Tibial artery (tissue), 4 donors: ENCODE results near the gene GOLGA6L26.
"Not testable (repeated sequence)": the region's sequence is repeated elsewhere in the genome, so short reads cannot be mapped to it uniquely, and the experiment has no call there.

Experiments
- DNase-seq, 2 donors: peaks; one replicate each; pipeline ENCODE4 v3.0.0-alpha.2; 2019
- H3K27ac ChIP-seq, 2 donors: fragments of 200-600 bp; sonication (generic) in 1 of 2; 1 replicate in 1 of 2; 2 replicates in 1 of 2; pipeline ENCODE4 v1.5.1; 2018 to 2019; ENCODE audit warnings: mild to moderate bottlenecking in 1 of 2
- H3K27me3 ChIP-seq, 2 donors: fragments of 200-600 bp; sonication (generic) in 1 of 2; one replicate each; pipeline versions ENCODE4 v1.5.1 to v1.6.0; 2016 to 2019
- H3K36me3 ChIP-seq, 3 donors: fragments of 200-600 bp; sonication (generic) in 2 of 3; one replicate each; pipeline ENCODE4 v1.5.1; 2016 to 2019; ENCODE audit warnings: mild to moderate bottlenecking in 2 of 3
- H3K4me1 ChIP-seq, 4 donors: fragments of 200-600 bp; sonication (generic) in 2 of 4; 1 replicate in 3 of 4; 2 replicates in 1 of 4; pipeline ENCODE4 v1.5.1; 2016 to 2019
- H3K4me3 ChIP-seq, 2 donors: fragments of 200-600 bp; sonication (generic) in 1 of 2; 1 replicate in 1 of 2; 2 replicates in 1 of 2; pipeline ENCODE4 v1.5.1; 2018 to 2019; ENCODE audit warnings: mild to moderate bottlenecking in 2 of 2
- H3K9me3 ChIP-seq, 3 donors: fragments of 200-600 bp; sonication (generic) in 1 of 3; one replicate each; pipeline ENCODE4 v1.5.1; 2016 to 2019
- intact Hi-C: fragments of 100-400 bp; cut with DNase I; formaldehyde crosslinking; loops from one replicate; pipeline ENCODE4 v1.15.0; 2023; ENCODE audit warnings: low total_unique reads
- TF ChIP-seq, protein P1 (sequence below), 2 experiments: fragments of 200-600 bp in 1 of 2; fragments of 450-650 bp in 1 of 2; IDR thresholded peaks; one replicate each; pipeline ENCODE4 v1.5.1; 2017 to 2019; ENCODE audit warnings: antibody characterized with exemption in 2 of 2, mild to moderate bottlenecking in 1 of 2, moderate library complexity in 1 of 2

GOLGA6L26 gene, protein sequence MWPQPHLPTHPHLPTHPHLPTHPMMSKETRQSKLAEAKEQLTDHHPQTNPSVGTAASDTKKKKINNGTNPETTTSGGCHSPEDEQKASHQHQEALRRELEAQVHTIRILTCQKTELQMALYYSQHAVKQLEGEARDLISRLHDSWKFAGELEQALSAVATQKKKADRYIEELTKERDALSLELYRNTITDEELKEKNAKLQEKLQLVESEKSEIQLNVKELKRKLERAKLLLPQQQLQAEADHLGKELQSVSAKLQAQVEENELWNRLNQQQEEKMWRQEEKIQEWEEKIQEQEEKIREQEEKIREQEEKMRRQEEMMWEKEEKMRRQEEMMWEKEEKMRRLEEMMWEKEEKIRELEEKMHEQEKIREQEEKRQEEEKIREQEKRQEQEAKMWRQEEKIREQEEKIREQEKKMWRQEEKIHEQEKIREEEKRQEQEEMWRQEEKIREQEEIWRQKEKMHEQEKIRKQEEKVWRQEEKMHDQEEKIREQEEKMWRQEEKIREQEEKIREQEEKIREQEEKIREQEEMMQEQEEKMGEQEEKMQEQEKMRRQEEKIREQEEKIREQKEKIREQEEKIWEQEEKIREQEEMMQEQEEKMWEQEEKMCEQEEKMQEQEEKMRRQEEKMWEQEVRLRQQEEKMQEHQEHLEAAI

DNA sequence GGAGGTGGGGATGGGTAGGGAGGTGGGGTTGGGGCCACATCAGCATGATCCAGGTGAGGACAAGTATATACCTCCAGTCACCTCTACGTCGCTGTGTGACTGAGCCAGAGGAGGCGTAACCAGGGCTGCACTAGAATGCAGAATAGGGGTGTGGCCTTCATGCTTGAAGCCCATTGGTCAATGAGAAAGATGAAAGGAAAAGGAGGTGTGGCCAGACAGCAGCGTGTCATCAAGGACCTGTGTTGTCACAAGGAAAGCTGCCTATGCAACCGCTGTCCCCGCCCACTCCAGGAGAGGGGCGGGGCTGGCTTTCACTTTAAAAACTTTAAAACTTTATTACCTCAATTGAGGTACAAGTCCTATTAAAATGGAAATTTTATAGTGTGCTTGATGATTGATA lies at the start of gene GOLGA6L26:
TSS of gene GOLGA6L26 (minus strand) at position 101 of the 400 bp plus-strand sequence. CDS start at position 40, 61 bp downstream.
- H3K4me3 ChIP-seq, H3K27me3 ChIP-seq, H3K9me3 ChIP-seq, H3K4me1 ChIP-seq, H3K36me3 ChIP-seq, intact Hi-C loops, DNase-seq, H3K27ac ChIP-seq: not testable (repeated sequence)

DNA sequence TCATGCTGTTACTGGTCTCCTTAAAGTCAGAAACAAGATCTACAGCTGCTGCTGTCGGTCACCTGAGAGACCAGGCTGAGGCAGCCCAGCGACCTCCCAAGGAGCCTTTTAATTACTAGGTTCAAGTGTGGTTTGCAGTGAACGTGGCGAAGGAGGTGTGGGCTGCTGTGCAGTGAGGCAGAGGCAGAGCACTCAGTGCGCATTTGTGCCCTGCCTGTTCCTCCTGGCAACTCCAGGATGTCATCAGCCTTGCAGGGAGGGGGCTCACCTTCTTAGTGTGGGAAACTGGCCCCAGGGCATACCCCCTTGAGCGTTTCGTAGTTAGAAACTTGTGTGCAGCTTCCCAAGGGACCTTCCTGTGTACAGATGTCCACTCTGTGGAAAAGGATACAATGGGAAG lies 47.2 kb upstream of the GOLGA6L26 start:
- intact Hi-C loops, H3K27ac ChIP-seq, DNase-seq, H3K36me3 ChIP-seq, H3K4me1 ChIP-seq, H3K27me3 ChIP-seq, H3K4me3 ChIP-seq, H3K9me3 ChIP-seq: not testable (repeated sequence)

DNA sequence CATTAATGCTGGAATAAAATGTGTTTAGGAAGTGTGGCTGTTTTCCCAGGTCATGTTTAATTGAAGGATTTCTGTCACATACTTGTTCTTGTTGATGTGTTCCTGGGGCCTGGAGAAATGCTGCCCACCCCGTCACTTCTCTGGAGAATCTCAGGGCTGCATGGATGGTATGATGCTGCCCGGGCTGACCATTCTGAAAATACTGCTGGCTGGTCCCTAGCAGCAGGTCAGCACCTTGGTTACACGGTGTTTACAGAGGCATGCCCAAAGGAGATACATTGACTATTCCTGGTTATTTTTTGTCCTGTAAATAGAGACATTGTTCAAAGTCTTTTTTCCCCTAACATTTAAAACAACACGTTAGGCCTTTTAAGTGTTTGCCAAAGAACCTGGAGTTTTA lies 46.7 kb upstream of the GOLGA6L26 start:
- H3K9me3 ChIP-seq, DNase-seq, H3K27me3 ChIP-seq, H3K4me1 ChIP-seq, H3K4me3 ChIP-seq, intact Hi-C loops, H3K27ac ChIP-seq, H3K36me3 ChIP-seq: not testable (repeated sequence)

DNA sequence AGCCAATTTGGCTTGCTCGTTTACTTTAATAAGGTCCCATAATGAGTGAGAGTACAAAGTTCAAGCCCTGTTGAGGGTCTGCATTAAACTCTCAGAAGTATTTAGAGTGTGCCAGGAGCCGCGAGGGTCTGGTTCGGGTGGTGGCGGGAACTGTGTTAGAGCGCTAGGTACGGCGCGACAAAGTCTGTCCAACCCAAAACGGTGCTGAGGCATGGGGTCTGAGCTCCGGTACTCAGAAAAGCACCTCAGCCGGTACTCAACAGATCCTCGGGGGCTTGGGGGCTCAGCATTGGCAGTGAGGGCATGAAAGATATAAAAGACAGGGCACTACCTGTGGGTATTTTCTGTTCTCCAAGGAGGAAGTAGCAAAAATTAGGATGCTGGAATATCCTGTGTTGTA lies 45.0 kb upstream of the GOLGA6L26 start:
- H3K9me3 ChIP-seq, H3K4me1 ChIP-seq, intact Hi-C loops, DNase-seq, H3K27ac ChIP-seq, H3K4me3 ChIP-seq, H3K27me3 ChIP-seq, H3K36me3 ChIP-seq: not testable (repeated sequence)

DNA sequence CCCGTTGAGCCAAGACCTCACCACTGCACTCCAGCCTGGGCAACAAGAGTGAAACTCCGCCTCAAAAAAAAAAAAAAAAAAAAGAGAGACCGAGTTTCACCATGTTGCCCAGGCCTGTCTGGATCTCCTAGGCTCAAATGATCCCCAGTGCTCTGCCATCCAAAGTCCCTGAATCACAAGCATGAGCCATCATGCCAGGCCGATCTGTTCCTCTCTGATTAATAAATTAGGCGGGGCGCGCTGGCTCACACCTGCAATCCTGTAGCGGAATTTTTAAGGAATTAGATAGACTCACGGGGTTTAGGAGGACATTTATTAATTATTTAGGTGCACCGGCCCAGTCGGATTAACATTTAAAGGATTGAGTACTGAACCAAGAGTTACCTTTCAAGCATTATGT lies 40.2 kb upstream of the GOLGA6L26 start:
- H3K9me3 ChIP-seq, H3K36me3 ChIP-seq, H3K4me3 ChIP-seq, DNase-seq, intact Hi-C loops, H3K27me3 ChIP-seq, H3K27ac ChIP-seq: not testable (repeated sequence)
- H3K4me1 ChIP-seq, result peaks cover 0 to 34% (median 8%) of the 10 kb centered on the region in 4 donors

DNA sequence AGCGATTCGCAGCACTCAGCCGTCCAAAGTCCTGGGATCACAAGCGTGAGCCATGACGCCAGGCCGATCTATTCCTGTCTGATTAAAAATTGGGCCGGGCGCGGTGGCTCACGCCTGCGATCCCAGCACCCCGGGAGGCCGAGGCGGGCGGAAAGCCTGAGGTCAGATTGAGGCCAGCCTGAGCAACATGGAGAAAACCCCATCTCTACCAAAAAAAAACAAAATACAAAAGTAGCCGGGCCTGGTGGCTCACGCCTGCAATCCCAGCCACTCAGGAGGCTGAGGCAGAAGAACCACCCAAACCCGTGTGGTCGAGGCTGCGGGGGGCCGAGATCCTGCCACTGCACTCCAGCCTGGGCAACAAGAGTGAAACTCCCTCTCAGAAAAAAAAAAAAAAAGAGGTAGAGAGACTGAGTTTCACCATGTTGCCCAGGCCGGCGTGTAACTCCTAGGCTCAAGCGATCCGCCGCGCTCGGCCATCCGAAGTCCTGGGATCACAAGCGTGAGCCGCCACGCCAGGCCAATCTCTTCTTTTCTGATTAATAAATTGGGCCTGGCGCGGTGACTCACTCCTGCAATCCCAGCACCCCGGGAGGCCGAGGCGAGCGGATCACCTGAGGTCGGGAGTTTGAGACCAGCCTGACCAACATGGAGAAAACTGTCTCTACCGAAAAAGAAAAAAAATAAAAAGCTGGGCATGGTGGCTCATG lies 39.0 kb upstream of the GOLGA6L26 start:
- H3K9me3 ChIP-seq, DNase-seq, intact Hi-C loops, H3K27me3 ChIP-seq, H3K36me3 ChIP-seq, H3K4me3 ChIP-seq: not testable (repeated sequence)
- Histone ChIP-seq H3K27ac (peak overlapping the region; percentile 70 to 71), H3K4me1 (peaks cover 0 to 43% (median 9%) of the 10 kb centered on the region in 4 donors)

DNA sequence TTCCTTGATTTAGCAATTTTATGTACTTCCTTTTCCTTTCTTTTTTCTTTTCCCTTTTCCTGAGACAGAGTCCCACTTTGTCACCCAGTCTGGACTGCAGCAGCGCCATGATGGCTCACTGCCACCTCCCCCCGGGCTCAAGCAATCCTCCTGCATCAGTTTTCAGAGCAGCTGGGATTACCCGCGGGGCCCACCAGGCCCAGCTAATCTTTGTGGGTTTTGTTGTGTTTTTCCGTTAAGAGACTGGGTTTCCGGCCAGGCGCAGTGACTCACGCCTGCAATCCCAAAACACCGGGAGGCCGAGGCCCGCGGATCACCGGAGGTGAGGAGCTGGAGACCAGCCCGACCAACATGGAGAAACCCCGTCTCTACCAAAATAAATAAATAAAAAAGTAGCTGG lies 38.3 kb upstream of the GOLGA6L26 start:
- Histone ChIP-seq H3K27me3 (no peaks in the 10 kb centered on the region), H3K4me3 (no peak overlapping the region), H3K9me3 (no peaks in the 10 kb centered on the region), H3K27ac (peak overlapping the region; percentile 70 to 71), H3K4me1 (peaks cover 0 to 46% (median 9%) of the 10 kb centered on the region in 4 donors), H3K36me3 (no peaks in the 10 kb centered on the region)
- DNase-seq, result peak; percentile 39 to 73
- intact Hi-C loops, result no loop called here
- TF ChIP-seq, protein P1, sequence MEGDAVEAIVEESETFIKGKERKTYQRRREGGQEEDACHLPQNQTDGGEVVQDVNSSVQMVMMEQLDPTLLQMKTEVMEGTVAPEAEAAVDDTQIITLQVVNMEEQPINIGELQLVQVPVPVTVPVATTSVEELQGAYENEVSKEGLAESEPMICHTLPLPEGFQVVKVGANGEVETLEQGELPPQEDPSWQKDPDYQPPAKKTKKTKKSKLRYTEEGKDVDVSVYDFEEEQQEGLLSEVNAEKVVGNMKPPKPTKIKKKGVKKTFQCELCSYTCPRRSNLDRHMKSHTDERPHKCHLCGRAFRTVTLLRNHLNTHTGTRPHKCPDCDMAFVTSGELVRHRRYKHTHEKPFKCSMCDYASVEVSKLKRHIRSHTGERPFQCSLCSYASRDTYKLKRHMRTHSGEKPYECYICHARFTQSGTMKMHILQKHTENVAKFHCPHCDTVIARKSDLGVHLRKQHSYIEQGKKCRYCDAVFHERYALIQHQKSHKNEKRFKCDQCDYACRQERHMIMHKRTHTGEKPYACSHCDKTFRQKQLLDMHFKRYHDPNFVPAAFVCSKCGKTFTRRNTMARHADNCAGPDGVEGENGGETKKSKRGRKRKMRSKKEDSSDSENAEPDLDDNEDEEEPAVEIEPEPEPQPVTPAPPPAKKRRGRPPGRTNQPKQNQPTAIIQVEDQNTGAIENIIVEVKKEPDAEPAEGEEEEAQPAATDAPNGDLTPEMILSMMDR (IDR thresholded peaks at IDR 0.05), result no peak

DNA sequence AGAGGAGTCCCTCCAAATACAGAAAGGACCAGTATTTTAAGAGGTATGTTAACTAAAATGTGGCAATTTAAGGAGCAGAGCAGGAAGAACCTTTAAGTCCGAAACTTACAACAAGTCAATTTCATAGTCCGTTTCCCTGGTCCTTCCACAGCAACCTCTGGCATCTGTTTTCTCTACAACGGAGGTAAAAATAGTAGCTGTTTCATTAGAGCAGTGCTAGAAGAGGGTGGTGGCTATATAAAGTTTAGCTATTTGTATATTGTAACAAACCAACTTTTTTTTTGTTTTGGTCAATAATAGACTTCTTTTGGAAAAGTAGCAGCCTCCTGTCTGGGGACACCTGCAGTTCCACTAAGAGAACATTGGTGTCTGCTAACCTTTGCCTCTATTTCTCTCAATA lies 37.9 kb upstream of the GOLGA6L26 start:
- Histone ChIP-seq H3K27ac (peak overlapping the region; percentile 70 to 71), H3K4me1 (peaks cover 0 to 46% (median 9%) of the 10 kb centered on the region in 4 donors)
- H3K9me3 ChIP-seq, H3K4me3 ChIP-seq, H3K36me3 ChIP-seq, H3K27me3 ChIP-seq, intact Hi-C loops, DNase-seq: not testable (repeated sequence)

DNA sequence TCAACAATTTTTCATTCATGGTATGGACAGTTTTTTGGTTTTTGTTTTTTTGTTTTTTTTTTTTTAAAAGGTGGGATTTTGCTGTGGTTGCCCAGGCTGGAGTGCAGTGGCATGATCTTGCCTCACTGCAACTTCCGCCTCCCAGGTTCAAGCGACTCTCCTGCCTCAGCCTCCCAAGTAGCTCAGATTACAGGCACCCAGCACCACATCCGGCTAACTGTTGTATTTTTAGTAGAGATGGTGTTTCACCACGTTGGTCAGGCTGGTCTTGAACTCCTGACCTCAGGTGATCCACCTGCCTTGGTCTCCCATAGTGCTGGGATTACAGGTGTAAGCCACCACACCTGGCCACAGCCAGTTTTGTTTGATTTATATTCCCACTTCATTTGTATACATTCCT lies 37.1 kb upstream of the GOLGA6L26 start:
- H3K36me3 ChIP-seq, H3K9me3 ChIP-seq, H3K27me3 ChIP-seq, intact Hi-C loops, DNase-seq, H3K4me3 ChIP-seq: not testable (repeated sequence)
- Histone ChIP-seq H3K4me1 (peaks cover 0 to 46% (median 9%) of the 10 kb centered on the region in 4 donors), H3K27ac (peak overlapping the region; percentile 70 to 71)
